IMR-90 (cell line): Measurements from ENCODE around the gene MOB3B. TPM values are rescaled to one million over a fixed set of nuclear protein-coding genes. Genes with fewer than 3 reads are reported as not detected.

ENCODE experiments used
- ATAC-seq: fragments of 200-7000 bp; cut with Tn5 transposase; 2 replicates; pipeline ENCODE4 v1.9.1; 2020; ENCODE audit warnings: low read depth, mild to moderate bottlenecking, moderate library complexity
- BruUV-seq: library from RNA; stranded (reverse); fragments of 400-500 nt; replicated peaks from 2 replicates; lab custom pipeline; 2021; lab: Mats Ljungman, UMichigan
- CTCF ChIA-PET: fragments of 300-600 bp; formaldehyde crosslinking; extraction: SDS; loops from one replicate; lab custom pipeline; 2021; ENCODE audit warnings: antibody characterized with exemption; lab: Yijun Ruan, JAX
- POLR2A ChIA-PET: fragments of 300-600 bp; sonication (Branson Sonifier 250); formaldehyde crosslinking; loops from one replicate; lab custom pipeline; 2022; ENCODE audit warnings: antibody characterized with exemption; ENCODE audit not compliant: unreplicated experiment; lab: Charles Lee
- DNase-seq: peaks from one replicate; pipeline ENCODE4 v3.0.0; 2013
- H2AFZ ChIP-seq: replicated peaks from 2 replicates; pipeline ENCODE3; 2013; ENCODE audit warnings: low read length, mild to moderate bottlenecking; ENCODE audit not compliant: poor library complexity
- H2AK5ac ChIP-seq: 2 replicates; pipeline ENCODE4 v1.6.1; 2013; ENCODE audit warnings: low read depth, low read length, inconsistent platforms
- H2AK9ac ChIP-seq: replicated peaks from 2 replicates; pipeline ENCODE3; 2013; ENCODE audit warnings: mild to moderate bottlenecking, low read depth, low read length, moderate library complexity; ENCODE audit not compliant: poor library complexity
- H2BK120ac ChIP-seq: 2 replicates; pipeline ENCODE4 v1.6.1; 2013; ENCODE audit warnings: low read depth, low read length, inconsistent platforms
- H2BK15ac ChIP-seq: 3 replicates; pipeline ENCODE4 v1.6.1; 2013; ENCODE audit warnings: low read depth, low read length, inconsistent platforms
- H2BK20ac ChIP-seq: 2 replicates; pipeline ENCODE4 v1.6.1; 2013; ENCODE audit warnings: low read depth, mild to moderate bottlenecking, inconsistent platforms, low read length, moderate library complexity
- H2BK5ac ChIP-seq: 2 replicates; pipeline ENCODE4 v1.6.1; 2013; ENCODE audit warnings: mild to moderate bottlenecking, low read depth, low read length, inconsistent platforms; ENCODE audit not compliant: poor library complexity, severe bottlenecking
- H3K14ac ChIP-seq: replicated peaks from 2 replicates; pipeline ENCODE4 v1.6.1; 2013; ENCODE audit warnings: low read depth, low read length, inconsistent platforms
- H3K18ac ChIP-seq: 2 replicates; pipeline ENCODE4 v1.6.1; 2013; ENCODE audit warnings: low read depth, low read length, control low read depth
- H3K23ac ChIP-seq: 2 replicates; pipeline ENCODE4 v1.6.1; 2013; ENCODE audit warnings: low read depth, low read length, inconsistent platforms
- H3K27ac ChIP-seq: 2 replicates; pipeline ENCODE4 v1.5.1; 2013; ENCODE audit warnings: mild to moderate bottlenecking, control low read depth, low read length; ENCODE audit not compliant: insufficient read depth
- H3K27me3 ChIP-seq: 2 replicates; pipeline ENCODE4 v1.6.1; 2013; ENCODE audit warnings: low read length; ENCODE audit not compliant: control insufficient read depth, insufficient read depth
- H3K36me3 ChIP-seq: 2 replicates; pipeline ENCODE4 v1.6.1; 2013; ENCODE audit warnings: low read length, mixed read lengths; ENCODE audit not compliant: control insufficient read depth, insufficient read depth
- H3K4ac ChIP-seq: 2 replicates; pipeline ENCODE4 v1.6.1; 2013; ENCODE audit warnings: low read depth, low read length, inconsistent platforms
- H3K4me1 ChIP-seq: 2 replicates; pipeline ENCODE4 v1.6.1; 2013; ENCODE audit warnings: low read length, mixed read lengths; ENCODE audit not compliant: control insufficient read depth, insufficient read depth
- H3K4me2 ChIP-seq: 2 replicates; pipeline ENCODE4 v1.6.1; 2013; ENCODE audit warnings: low read depth, mild to moderate bottlenecking, control low read depth, low read length, moderate library complexity
- H3K4me3 ChIP-seq: 2 replicates; pipeline ENCODE4 v1.5.1; 2013; ENCODE audit warnings: low read depth, mild to moderate bottlenecking, control low read depth, low read length, moderate library complexity; ENCODE audit not compliant: insufficient read depth
- H3K56ac ChIP-seq: 2 replicates; pipeline ENCODE4 v1.6.1; 2013; ENCODE audit warnings: low read length, inconsistent platforms; ENCODE audit not compliant: insufficient read depth; ENCODE audit errors: extremely low read depth
- H3K79me1 ChIP-seq, 2 experiments: 2 replicates each; pipeline ENCODE4 v1.6.1; 2013; ENCODE audit warnings: low read length in 2 of 2, inconsistent platforms in 1 of 2, low read depth in 1 of 2
- H3K9ac ChIP-seq: 2 replicates; pipeline ENCODE4 v1.6.1; 2013; ENCODE audit warnings: low read depth, low read length, control low read depth
- H3K9me1 ChIP-seq: 2 replicates; pipeline ENCODE4 v1.6.1; 2013; ENCODE audit warnings: low read length, inconsistent platforms; ENCODE audit not compliant: insufficient read depth
- H3K9me3 ChIP-seq: 2 replicates; pipeline ENCODE4 v1.6.1; 2013; ENCODE audit warnings: low read length; ENCODE audit not compliant: control insufficient read depth, insufficient read depth
- H4K20me1 ChIP-seq: 2 replicates; pipeline ENCODE4 v1.6.1; 2013; ENCODE audit warnings: low read length, inconsistent platforms; ENCODE audit not compliant: insufficient read depth
- H4K5ac ChIP-seq: 2 replicates; pipeline ENCODE4 v1.6.1; 2013; ENCODE audit warnings: mild to moderate bottlenecking, low read depth, low read length, control low read depth
- H4K8ac ChIP-seq, 2 experiments: 2 replicates each; pipeline ENCODE4 v1.6.1; 2013; ENCODE audit warnings: low read depth in 2 of 2, low read length in 2 of 2, control low read depth in 1 of 2, inconsistent platforms in 1 of 2
- H4K91ac ChIP-seq: 2 replicates; pipeline ENCODE4 v1.6.1; 2013; ENCODE audit warnings: low read depth, low read length, inconsistent platforms; ENCODE audit not compliant: insufficient read depth
- BHLHE40 ChIP-seq: fragments of 150-350 bp; IDR thresholded peaks from 2 replicates; pipeline ENCODE4 v1.6.1; 2016; ENCODE audit warnings: mild to moderate bottlenecking, low read depth, low read length
- CEBPB ChIP-seq: IDR thresholded peaks from 2 replicates; pipeline ENCODE4 v1.6.1; 2012; ENCODE audit warnings: low read depth, low read length, improper control_type of control experiment
- CHD1 ChIP-seq: IDR thresholded peaks from 2 replicates; pipeline ENCODE4 v1.6.1; 2012; ENCODE audit warnings: low read depth, low read length, improper control_type of control experiment
- FOS ChIP-seq: fragments of 150-350 bp; IDR thresholded peaks from 2 replicates; pipeline ENCODE4 v1.6.1; 2016; ENCODE audit warnings: low read depth, low read length
- MAFK ChIP-seq: IDR thresholded peaks from 2 replicates; pipeline ENCODE4 v1.6.1; 2012; ENCODE audit warnings: low read depth, low read length, improper control_type of control experiment
- MAZ ChIP-seq: IDR thresholded peaks from 2 replicates; pipeline ENCODE4 v1.6.1; 2012; ENCODE audit warnings: low read depth, mild to moderate bottlenecking, low read length, improper control_type of control experiment, moderate library complexity, borderline replicate concordance
- MXI1 ChIP-seq: IDR thresholded peaks from 2 replicates; pipeline ENCODE4 v1.6.1; 2012; ENCODE audit warnings: low read depth, mild to moderate bottlenecking, low read length, moderate library complexity, borderline replicate concordance
- POLR2A ChIP-seq: IDR thresholded peaks from 2 replicates; pipeline ENCODE4 v1.6.1; 2012; ENCODE audit warnings: mild to moderate bottlenecking, low read depth, low read length
- RFX5 ChIP-seq: IDR thresholded peaks from 2 replicates; pipeline ENCODE4 v1.8.0; 2012; ENCODE audit warnings: low read depth, mild to moderate bottlenecking, low read length, moderate library complexity
- SMC3 ChIP-seq: fragments of 150-350 bp; IDR thresholded peaks from 2 replicates; pipeline ENCODE4 v1.6.1; 2016; ENCODE audit warnings: low read depth, mild to moderate bottlenecking, antibody characterized with exemption, low read length, moderate library complexity
- WGBS, 2 experiments: methylation state at CpG; one replicate each; pipeline versions ENCODE4 v1.1.5 to v1.1.7; 2013; ENCODE audit warnings: missing lambda C conversion rate in 2 of 2; ENCODE audit not compliant: insufficient read length in 1 of 2; ENCODE audit errors: extremely low coverage in 2 of 2; 5-methylcytosine and 5-hydroxymethylcytosine counted together
- dilution Hi-C: fragments of 300-500 bp; cut with HindIII; formaldehyde crosslinking; loops from one replicate; pipeline ENCODE4 v1.14.3; 2018; ENCODE audit warnings: low sequenced_read_pairs; ENCODE audit not compliant: unreplicated experiment
- in situ Hi-C: fragments of 300-500 bp; cut with MboI; formaldehyde crosslinking; loops from 3 replicates; pipeline ENCODE4 v1.14.3; 2019; ENCODE audit warnings: low sequenced_read_pairs, inconsistent platforms, mixed read lengths
- intact Hi-C: fragments of 100-400 bp; cut with micrococcal nuclease; formaldehyde crosslinking; loops from 2 replicates; pipeline ENCODE4 v1.10.0; 2022
- polyA plus RNA-seq, 3 experiments: library from polyadenylated mRNA; depleted of rRNA; stranded (reverse); fragments of >200 nt; gene quantifications; 2 replicates each; pipeline ENCODE4 v1.2.3, GENCODE V29; 2012; ENCODE audit warnings: low replicate concordance in 1 of 3
- total RNA-seq: library from RNA; depleted of rRNA; stranded (reverse); fragments of >200 nt; gene quantifications from 2 replicates; pipeline ENCODE4 v1.2.3, GENCODE V29; 2012
- TF ChIP-seq, protein P1 (sequence below): fragments of 150-350 bp; IDR thresholded peaks from 2 replicates; pipeline ENCODE4 v1.6.1; 2016; ENCODE audit warnings: low read depth, mild to moderate bottlenecking, low read length, moderate library complexity, borderline replicate concordance
- TF ChIP-seq, protein P2 (sequence below): conservative IDR thresholded peaks from 2 replicates; pipeline ENCODE4 v1.5.1; 2012; ENCODE audit warnings: mild to moderate bottlenecking, low read depth, low read length, improper control_type of control experiment
- TF ChIP-seq, protein P3 (sequence below): fragments of 150-350 bp; IDR thresholded peaks from 2 replicates; pipeline ENCODE4 v1.6.1; 2017; ENCODE audit warnings: mild to moderate bottlenecking, antibody characterized with exemption, low read length, low read depth

The MOB3B gene
- total and polyA plus RNA-seq, 2 of the 4 experiments (the other 2 are of a cell fraction), result under 0.01 to 0.02 TPM

DNA sequence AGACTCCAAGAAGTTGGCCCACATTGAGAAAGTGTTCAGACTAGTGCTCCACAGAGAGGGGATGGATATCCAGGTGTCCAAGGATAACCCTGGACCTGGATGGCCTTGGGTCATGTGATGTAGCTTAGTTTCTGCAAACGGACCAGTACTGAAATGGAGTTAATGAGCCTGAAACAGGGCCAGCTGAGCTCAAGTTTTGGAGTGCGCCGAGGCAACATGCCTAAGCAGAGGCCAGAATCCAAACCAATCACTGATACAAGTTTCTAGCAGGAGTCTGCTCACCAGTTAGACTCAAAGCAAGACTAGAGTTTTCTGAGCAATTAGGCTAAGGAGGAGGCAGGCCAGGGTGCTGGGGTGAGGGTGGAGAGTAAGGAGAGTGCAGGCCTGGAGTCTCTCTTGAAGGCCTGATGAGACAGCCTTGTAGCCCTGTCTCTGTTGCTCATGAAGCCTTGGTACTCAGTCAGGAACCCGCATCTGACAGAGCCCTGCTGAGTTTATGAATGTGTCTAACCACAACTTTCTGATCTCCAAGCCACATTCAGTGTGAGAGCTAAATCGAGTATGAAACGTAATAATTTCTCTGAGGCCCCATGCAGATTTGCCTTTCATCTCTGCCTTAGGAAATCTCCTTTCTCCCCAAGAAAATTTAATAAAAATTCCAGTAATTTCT is 163.8 kb downstream of the MOB3B start:
- DNase-seq, result no peak
- no peaks in the 10 kb centered on the region for H3K36me3 ChIP-seq
- H4K91ac ChIP-seq, result no peak overlapping the region
- H2BK20ac ChIP-seq, result no peak overlapping the region
- BruUV-seq, result no TSS peak
- no peak overlapping the region for H3K27ac ChIP-seq
- H2BK5ac ChIP-seq, result no peak overlapping the region
- CTCF ChIA-PET, result no interaction called here
- peaks cover 7% of the 10 kb centered on the region for H3K27me3 ChIP-seq
- H4K8ac ChIP-seq, result no peak overlapping the region
- no peak overlapping the region for H3K14ac ChIP-seq
- H3K9me3 ChIP-seq, result no peaks in the 10 kb centered on the region
- H2AK9ac ChIP-seq, result no peak overlapping the region
- H2BK120ac ChIP-seq, result no peak overlapping the region
- H3K79me1 ChIP-seq, result no peaks in the 10 kb centered on the region
- in situ Hi-C loops (loop anchor here (10.0 kb wide), 1 partner anchor 61 kb away; no protein-coding TSS in a partner anchor), intact Hi-C loops (no loop called here), dilution Hi-C loops (no loop called here)
- no peak overlapping the region for H3K4me3 ChIP-seq
- H3K23ac ChIP-seq, result no peak overlapping the region
- H3K9me1 ChIP-seq, result no peaks in the 10 kb centered on the region
- H4K5ac ChIP-seq, result no peak overlapping the region
- no peak overlapping the region for H2AFZ ChIP-seq
- ATAC-seq, result no peak
- TF ChIP-seq, protein P1, sequence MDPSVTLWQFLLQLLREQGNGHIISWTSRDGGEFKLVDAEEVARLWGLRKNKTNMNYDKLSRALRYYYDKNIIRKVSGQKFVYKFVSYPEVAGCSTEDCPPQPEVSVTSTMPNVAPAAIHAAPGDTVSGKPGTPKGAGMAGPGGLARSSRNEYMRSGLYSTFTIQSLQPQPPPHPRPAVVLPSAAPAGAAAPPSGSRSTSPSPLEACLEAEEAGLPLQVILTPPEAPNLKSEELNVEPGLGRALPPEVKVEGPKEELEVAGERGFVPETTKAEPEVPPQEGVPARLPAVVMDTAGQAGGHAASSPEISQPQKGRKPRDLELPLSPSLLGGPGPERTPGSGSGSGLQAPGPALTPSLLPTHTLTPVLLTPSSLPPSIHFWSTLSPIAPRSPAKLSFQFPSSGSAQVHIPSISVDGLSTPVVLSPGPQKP, result no peak
- no peak for TF ChIP-seq CEBPB
- TF ChIP-seq, protein P2, sequence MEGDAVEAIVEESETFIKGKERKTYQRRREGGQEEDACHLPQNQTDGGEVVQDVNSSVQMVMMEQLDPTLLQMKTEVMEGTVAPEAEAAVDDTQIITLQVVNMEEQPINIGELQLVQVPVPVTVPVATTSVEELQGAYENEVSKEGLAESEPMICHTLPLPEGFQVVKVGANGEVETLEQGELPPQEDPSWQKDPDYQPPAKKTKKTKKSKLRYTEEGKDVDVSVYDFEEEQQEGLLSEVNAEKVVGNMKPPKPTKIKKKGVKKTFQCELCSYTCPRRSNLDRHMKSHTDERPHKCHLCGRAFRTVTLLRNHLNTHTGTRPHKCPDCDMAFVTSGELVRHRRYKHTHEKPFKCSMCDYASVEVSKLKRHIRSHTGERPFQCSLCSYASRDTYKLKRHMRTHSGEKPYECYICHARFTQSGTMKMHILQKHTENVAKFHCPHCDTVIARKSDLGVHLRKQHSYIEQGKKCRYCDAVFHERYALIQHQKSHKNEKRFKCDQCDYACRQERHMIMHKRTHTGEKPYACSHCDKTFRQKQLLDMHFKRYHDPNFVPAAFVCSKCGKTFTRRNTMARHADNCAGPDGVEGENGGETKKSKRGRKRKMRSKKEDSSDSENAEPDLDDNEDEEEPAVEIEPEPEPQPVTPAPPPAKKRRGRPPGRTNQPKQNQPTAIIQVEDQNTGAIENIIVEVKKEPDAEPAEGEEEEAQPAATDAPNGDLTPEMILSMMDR, result no peak
- no peak for TF ChIP-seq MXI1
- TF ChIP-seq POLR2A, result no peak
- TF ChIP-seq SMC3, result no peak
- no peak for TF ChIP-seq BHLHE40
- TF ChIP-seq, protein P3, sequence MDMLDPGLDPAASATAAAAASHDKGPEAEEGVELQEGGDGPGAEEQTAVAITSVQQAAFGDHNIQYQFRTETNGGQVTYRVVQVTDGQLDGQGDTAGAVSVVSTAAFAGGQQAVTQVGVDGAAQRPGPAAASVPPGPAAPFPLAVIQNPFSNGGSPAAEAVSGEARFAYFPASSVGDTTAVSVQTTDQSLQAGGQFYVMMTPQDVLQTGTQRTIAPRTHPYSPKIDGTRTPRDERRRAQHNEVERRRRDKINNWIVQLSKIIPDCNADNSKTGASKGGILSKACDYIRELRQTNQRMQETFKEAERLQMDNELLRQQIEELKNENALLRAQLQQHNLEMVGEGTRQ, result no peak
- no peak for TF ChIP-seq RFX5
- no peak for TF ChIP-seq CHD1
- TF ChIP-seq MAZ, result no peak
- no peak for TF ChIP-seq MAFK
- TF ChIP-seq FOS, result no peak
- no peak overlapping the region for H2BK15ac ChIP-seq
- POLR2A ChIA-PET, result no interaction called here
- H3K4me1 ChIP-seq, result no peaks in the 10 kb centered on the region
- no peak overlapping the region for H3K18ac ChIP-seq
- 10% methylated on average over 2 of the region's 6 CpGs; no CpG with 5 or more reads in 1 of the 2 experiments for WGBS, 2 experiments
- no peaks in the 10 kb centered on the region for H4K20me1 ChIP-seq
- H2AK5ac ChIP-seq, result no peak overlapping the region
- H3K4ac ChIP-seq, result no peak overlapping the region
- no peak overlapping the region for H3K9ac ChIP-seq
- H3K4me2 ChIP-seq, result no peak overlapping the region
- H3K56ac ChIP-seq, result no peak overlapping the region
